Hematopoietic multipotent progenitor cell treated with erythropoietin and hydrocortisone succinate and interleukin-3 and kit ligand, for 15 days (in vitro differentiated cells): ENCODE results near the gene C1orf122.

Source experiments
- DNase-seq: peaks from one replicate; pipeline ENCODE4 v3.0.0-alpha.2; 2015; ENCODE audit warnings: low spot score

The C1orf122 gene

DNA sequence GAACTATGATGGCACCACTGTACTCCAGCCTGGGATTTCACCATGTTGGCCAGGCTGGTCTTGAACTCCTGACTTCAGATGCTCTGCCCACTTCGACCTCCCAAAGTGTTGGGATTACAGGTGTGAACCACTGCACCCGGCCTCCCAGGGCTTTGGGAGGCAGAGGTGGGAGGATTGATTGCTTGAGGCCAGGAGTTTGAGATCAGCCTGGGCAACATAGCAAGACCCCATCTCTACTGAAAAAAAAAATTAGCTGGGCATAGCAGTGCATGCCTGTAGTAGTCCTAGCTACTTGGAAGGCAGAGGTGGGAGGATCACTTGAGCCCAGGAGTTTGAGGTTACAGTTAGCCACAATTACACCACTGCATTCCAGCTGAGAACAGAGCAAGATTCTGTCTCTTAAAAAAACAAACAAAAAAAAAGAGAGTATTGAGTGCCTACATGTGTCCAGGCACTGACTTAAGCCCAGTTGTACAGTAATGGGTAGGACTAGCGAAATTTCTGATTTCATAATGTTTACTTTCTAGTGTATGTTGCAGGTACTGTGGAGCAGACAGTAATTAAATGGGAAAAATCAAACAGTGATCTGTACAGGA lies 9.7 kb upstream of the C1orf122 start:
- DNase-seq = no peak

DNA sequence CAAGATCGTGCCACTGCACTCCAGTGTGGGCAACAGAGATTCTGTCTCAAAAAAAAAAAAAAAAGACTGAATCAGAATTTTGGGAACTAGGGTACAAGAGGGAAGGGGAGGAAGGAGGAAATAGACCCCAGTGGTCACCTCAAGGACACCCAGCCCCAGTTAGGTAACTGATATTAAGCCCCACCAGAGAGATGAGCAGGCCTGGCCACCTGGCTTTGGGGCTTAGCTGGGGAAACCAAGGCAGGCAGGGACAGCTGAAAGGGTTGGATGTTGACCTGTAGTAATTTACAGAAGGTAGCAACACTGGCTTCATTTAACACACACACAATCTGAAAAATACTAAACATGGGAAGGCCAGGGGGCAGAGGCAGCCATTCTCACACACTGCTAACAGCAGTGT lies 5.2 kb upstream of the C1orf122 start:
- DNase-seq = no peak

DNA sequence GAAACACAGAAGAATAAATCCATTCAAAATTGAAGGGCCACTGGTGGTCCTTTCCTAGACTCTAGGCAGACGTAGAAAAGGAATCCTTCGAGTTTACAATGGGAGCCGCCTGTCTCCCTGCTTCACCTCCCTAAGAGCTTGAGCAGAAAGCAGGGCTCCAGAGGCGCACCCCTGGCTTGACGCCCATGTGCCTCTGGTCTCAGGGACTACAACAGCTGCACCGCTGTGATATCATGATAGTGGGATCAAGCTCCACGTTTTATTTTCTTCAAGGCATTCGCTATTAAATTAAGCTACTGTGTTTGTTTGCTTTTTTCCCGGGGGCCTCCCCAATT lies 403 bp upstream of the C1orf122 start:
- peak; percentile 81 for DNase-seq

DNA sequence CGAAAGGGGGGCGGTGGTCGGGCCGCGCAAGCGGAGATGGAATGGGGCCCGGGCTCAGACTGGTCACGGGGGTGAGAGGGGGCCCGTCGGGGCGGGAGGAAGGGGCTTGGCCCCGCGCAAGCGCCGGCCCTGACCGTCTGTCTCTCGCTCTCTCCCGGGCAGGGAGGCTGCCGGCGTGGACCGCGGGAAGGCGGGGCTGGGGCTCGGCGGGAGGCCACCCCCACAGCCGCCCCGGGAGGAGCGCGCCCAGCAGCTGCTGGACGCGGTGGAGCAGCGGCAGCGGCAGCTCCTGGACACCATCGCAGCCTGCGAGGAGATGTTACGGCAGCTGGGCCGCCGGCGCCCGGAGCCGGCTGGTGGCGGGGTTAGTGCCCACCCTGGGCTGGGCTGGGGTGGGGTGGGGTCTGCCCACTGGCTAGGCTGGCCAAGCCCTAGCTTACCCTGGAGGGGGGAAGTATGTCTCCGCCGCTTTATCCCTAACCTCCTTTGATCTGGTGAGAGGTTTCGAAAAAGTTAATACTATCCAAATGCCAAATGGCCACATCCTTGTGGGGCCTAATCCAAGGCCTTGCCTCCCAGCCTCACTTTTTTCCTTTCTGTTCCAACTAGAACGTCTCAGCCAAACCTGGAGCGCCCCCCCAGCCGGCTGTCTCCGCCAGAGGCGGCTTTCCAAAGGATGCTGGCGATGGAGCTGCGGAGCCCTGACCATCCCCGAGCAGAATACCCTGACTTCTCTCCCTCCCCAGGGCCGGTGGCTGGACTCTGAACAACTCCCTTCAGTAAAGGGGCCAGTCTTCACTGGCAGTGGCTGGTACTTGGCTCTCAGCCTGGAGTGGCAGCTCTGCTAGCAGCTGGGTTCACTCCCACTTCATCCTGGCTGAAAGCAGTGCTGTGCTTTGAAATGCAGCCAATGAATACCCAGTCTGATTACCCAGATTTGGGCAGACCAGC lies 1.1 kb downstream of the C1orf122 start:
- DNase-seq = peak; percentile 48

- no peak for DNase-seq
Measured at GRCh38 chr1:37809942-37810341, 2.4 kb downstream of the C1orf122 start.

GRCh38 chr1:37811027-37811655 lies 3.6 kb downstream of the C1orf122 start:
- DNase-seq = peak; percentile 81

DNA sequence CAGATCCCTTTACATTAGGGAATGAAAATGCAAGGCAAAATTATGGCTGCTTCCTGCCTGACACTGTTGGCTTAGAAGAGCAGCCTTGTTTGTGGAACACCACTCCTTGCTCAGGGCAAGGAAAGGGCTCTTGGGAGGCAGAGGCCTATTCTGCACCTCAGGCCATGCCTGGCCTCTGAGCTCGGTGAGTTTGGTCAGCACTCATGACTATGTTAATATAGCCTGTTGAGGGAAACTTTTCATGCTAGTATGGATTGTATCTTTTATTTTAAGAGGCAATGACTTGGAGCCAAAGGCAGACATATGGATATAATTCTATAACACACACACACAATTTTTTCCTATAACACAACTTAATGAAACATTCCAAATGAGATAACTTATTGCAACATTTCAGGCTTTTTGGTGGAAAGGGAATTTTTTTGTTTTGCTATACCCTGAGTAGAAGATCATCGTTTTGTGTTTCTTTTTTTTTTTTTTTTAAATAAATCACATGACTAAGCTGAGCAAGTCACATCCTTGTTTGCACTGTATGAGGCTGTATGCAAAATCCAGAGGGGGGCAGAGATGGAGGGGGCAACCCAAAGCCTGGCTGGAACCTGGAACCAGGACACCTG lies 6.0 kb downstream of the C1orf122 start:
- no peak for DNase-seq

DNA sequence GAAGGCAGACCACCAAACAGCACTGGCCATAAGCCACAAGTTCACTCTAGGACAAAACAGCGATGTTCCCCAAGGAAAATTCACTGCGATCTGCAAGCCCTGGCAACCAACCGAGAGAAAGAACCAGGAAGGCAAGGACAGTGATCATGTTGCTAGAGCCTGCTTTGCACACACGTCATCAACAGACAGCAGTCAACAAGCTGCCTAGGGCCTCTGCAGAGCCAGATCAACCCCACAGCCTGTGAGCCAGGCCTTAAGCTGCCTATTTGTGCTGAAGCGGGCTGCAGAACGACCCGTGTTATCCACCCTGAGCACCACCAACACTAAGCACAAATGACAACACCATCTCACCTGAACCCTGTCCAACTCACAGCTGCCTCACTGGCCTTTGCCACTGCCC lies 6.7 kb downstream of the C1orf122 start:
- DNase-seq = no peak

- no peak for DNase-seq
Measured at GRCh38 chr1:37817481-37817880, 9.9 kb downstream of the C1orf122 start.

DNA sequence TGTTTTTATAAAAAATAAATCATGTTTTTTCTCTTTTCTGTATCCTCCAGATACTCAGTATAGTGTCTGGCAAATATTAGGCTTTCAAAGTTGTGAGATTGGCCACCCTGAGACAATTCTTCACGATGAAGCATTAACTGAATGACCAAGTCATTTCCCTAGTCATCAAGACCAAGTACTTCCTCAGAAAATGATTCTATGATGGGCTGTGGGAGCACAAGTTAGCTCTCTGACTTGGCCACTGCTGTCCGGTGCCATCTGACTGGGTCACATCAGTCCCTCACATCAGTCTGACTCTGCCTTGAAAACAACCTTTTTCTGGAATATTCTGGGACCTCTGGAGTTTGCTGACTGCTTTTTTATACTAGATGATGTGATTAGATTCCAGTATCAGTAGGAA lies 13.9 kb downstream of the C1orf122 start:
- DNase-seq = no peak

- no peak for DNase-seq
Measured at GRCh38 chr1:37822906-37823815, 15.6 kb downstream of the C1orf122 start.

- DNase-seq = no peak
Measured at GRCh38 chr1:37824001-37824400, 16.4 kb downstream of the C1orf122 start.

GRCh38 chr1:37825506-37825905 lies 17.9 kb downstream of the C1orf122 start:
- DNase-seq = no peak

DNA sequence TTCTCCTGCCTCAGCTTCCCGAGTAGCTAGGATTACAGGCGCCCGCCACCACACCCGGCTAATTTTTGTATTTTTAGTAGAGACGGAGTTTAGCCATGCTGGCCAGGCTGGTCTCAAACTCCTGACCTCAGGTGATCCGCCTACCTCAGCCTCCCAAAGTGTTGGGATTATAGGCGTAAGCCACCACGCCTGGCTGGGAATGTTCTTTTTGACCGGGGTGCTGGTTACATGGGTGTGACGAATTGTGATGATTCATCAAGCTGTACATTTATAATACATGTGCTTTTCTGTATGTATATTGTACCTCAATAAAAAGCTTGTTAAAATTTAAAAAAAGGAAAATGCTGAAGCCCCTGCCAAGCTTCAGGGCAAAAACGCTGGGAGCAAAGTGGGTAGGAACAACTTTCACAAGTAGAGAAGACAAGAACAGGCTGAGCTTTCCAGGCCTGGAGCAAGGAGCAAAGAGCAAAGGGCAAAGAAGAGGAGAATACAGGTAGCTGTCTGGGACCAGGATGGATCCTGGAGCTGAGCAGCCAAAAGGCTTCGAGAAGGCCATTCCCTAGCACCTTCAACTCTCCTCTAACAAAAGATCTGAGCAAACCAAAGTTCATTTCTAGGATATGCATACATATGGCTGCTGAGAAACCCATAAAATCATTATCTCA lies 21.0 kb downstream of the C1orf122 start:
- no peak for DNase-seq

DNA sequence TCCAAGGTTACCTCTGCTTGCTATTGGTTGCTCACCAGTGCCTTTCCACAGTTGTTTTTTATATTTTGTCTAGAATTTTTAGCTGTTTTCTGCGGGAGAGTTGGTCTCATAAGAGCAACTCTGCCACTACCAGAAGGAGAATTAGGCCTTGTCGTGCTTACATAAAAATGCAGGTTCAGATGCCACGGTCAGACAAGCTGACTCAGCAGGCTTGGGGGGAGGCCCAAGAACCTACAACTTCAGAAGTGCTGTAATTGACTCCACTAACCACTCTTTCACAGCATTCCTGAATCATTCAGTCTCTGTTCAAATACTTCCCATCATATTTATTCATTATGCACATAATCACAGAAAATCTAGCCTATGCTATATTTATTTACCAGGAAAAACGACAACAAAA lies 23.5 kb downstream of the C1orf122 start:
- no peak for DNase-seq

GRCh38 chr1:37831809-37832208 lies 24.2 kb downstream of the C1orf122 start:
- no peak for DNase-seq

GRCh38 chr1:37836788-37837187 lies 29.2 kb downstream of the C1orf122 start:
- no peak for DNase-seq

- DNase-seq = no peak
Measured at GRCh38 chr1:37839676-37840075, 32.1 kb downstream of the C1orf122 start.

DNA sequence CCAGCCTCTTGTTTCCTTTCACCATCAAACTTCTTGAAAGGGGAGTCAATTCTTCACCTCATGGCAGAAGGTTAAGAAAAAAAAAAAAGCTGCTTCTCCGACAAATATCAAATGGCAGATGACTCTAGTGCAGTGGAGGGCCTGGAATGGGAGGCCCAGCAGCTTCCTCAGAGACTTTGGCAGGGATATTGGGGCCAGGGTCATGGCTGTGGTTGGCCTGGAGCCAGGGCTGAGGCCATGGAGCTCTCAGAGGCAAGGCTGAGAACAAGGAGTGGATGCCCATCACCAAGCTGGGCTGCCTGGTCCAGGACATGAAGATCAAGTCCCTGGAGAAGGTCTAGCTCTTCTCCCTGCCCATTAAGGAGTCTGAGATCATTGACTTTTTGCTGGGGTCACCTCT lies 33.1 kb downstream of the C1orf122 start:
- DNase-seq = no peak

DNA sequence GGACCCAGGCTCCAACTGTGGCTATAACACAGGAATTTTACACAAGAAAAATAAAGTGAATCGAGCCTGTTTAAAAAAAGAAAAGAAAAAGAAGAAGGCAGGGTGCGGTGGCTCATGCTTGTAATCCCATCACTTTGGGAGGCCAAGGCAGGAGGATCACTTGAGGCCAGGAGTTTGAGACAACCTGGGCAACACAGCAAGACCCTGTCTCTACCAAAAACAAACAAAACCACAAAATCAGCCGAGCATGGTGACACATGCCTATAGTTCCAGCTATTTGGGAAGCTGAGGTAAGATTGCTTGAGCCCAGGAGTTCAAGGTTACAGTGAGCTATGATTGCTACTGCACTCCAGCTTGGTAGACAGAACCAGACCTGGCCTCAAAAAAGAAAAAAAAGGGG lies 34.1 kb downstream of the C1orf122 start:
- DNase-seq = no peak

DNA sequence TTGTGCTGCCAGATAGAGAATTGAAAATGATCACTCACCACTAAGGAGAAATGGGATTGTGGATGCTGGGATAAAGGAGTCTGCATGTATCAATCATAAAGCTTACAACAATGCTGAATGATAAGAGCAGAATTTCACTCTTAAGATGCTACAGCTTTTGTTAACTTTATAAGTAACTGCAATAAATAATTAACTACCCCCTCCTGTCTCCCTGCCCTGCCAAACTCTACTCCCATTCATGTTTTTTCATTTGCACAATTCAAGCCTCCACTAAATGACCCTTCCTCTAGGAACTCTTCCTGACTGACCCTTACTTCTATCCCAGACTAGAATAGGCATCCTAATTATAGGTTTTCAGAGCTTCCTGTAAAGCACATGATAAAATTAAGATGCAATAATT lies 36.9 kb downstream of the C1orf122 start:
- no peak for DNase-seq
